ENCODE results near the gene TTLL9. TPM values are rescaled to one million over a fixed set of nuclear protein-coding genes. Genes with fewer than 3 reads are reported as not detected.

Gene TTLL9
- total and polyA plus RNA-seq, 2 of the 13 experiments (the other 11 are each of a cell fraction or from before 2014, with no cell fraction given), result not detected

DNA sequence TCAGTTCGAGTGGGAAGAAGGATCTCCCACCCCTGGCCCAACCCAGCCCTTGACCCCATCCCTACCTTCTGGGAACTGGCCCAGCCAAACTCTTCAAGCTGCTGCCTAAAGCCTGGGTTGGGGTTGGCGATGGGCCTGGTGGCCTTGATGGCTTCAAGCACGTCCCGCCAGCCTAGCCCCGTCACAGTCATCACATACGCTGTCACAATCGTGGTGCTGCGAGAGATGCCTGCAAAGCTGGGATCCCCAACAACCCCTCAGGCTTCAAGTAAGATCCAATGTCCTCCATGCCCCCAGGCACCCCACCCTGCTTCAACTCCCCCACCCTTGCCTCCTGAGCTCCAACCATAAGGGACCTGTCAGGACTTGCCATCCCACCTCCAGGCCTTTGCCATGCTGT, 7.9 kb upstream of the TTLL9 start:
- ChIA-PET CTCF (ENCODE audit: low intra/inter-chr PET ratio, low total read pairs) (interaction anchor here (1.6 kb wide), 1 partner anchor 10 kb away, joined by 3 read pairs; no protein-coding TSS in a partner anchor), POLR2A (no interaction called here)
- no peak for FAIRE-seq
- no peak for ATAC-seq
- Histone ChIP-seq H3K4me2 (ENCODE audit: low read depth, low read length) (no peak overlapping the region), H3K4me1 (ENCODE audit: insufficient read depth, low read length) (peaks cover 15% of the 10 kb centered on the region), H3K36me3 (replicated peaks in 1 of 2; ENCODE audit: control insufficient read depth in 1 of 2, insufficient read depth in 2 of 2, low read length in 2 of 2) (no peaks in the 10 kb centered on the region), H2AFZ (ENCODE audit: low read length) (no peak overlapping the region), H3K27me3 (ENCODE audit: control insufficient read depth in 1 of 2, insufficient read depth in 2 of 2, low read length in 2 of 2) (peaks cover 7 to 47% of the 10 kb centered on the region in 2 experiments; a peak in 4 of 5 replicates), H3K9me3 (ENCODE audit: low read length) (no peaks in the 10 kb centered on the region), H3K4me3 (replicated peaks in 1 of 3; ENCODE audit: insufficient read depth in 1 of 3, low read depth in 2 of 3, low read length in 3 of 3) (no peak overlapping the region), H4K20me1 (ENCODE audit: insufficient read depth, low read length) (no peaks in the 10 kb centered on the region), H3K27ac (ENCODE audit: extremely low read length, insufficient read depth, low read length) (no peak overlapping the region), H3K9ac (ENCODE audit: insufficient read depth, low read depth, low read length) (no peak overlapping the region), H3K79me2 (ENCODE audit: insufficient read depth, low read length) (no peaks in the 10 kb centered on the region)
- no peak for DNase-seq (ENCODE audit: low spot score)
- intact Hi-C loops (cut with micrococcal nuclease; ENCODE audit: unreplicated experiment) (no loop called here), in situ Hi-C loops (cut with HindIII; ENCODE audit: extremely low pct_ligation_motif_present, low pct_unique_long_range_greater_than_20kb) (no loop called here)
- WGBS (ENCODE audit: low lambda C conversion rate), result 78% methylated on average over 8 of the region's 8 CpGs
- 0 out of 2 replicates have a peak, but pooled peaks have one; percentile 14 for TF ChIP-seq MED13 (CRISPR knock-in tag; IDR thresholded peaks at IDR 0.05)
- no peak for TF ChIP-seq ZNF607 (CRISPR knock-in tag; IDR thresholded peaks at IDR 0.05; ENCODE audit: borderline replicate concordance)
- TF ChIP-seq ZNF275 (CRISPR knock-in tag; IDR thresholded peaks at IDR 0.05; ENCODE audit: borderline replicate concordance), result no peak
- TF ChIP-seq PPARG (CRISPR knock-in tag; conservative IDR thresholded peaks at IDR 0.05), result no peak
- TF ChIP-seq FOSL1 (CRISPR knock-in tag; IDR thresholded peaks at IDR 0.05; ENCODE audit: borderline replicate concordance), result 0 out of 2 replicates have a peak, but pooled peaks have one; percentile 7
- no TSS peak for BruUV-seq (replicated peaks)

GRCh38 chr20:31863296-31864085, 6.9 kb upstream of the TTLL9 start:
- TF ChIP-seq SUZ12 (IDR thresholded peaks at IDR 0.05; ENCODE audit: low read depth, low read length) (no peak), ZNF724P (CRISPR knock-in tag; IDR thresholded peaks at IDR 0.05; ENCODE audit: borderline replicate concordance) (no peak)
- FAIRE-seq (no peak), DNase-seq (ENCODE audit: low spot score) (no peak), ATAC-seq (no peak)
- ChIA-PET CTCF (ENCODE audit: low intra/inter-chr PET ratio, low total read pairs) (no interaction called here), POLR2A (no interaction called here)
- H3K9me3 ChIP-seq (ENCODE audit: low read length), result no peaks in the 10 kb centered on the region
- in situ Hi-C loops (cut with HindIII; ENCODE audit: extremely low pct_ligation_motif_present, low pct_unique_long_range_greater_than_20kb), result no loop called here
- intact Hi-C loops (cut with micrococcal nuclease; ENCODE audit: unreplicated experiment), result no loop called here
- H4K20me1 ChIP-seq (ENCODE audit: insufficient read depth, low read length), result no peaks in the 10 kb centered on the region
- WGBS (ENCODE audit: low lambda C conversion rate), result 55% methylated on average over 9 of the region's 9 CpGs
- no peak overlapping the region for H3K9ac ChIP-seq (ENCODE audit: insufficient read depth, low read depth, low read length)
- H3K79me2 ChIP-seq (ENCODE audit: insufficient read depth, low read length), result no peaks in the 10 kb centered on the region
- peaks cover 15% of the 10 kb centered on the region for H3K4me1 ChIP-seq (ENCODE audit: insufficient read depth, low read length)
- no peak overlapping the region for H3K4me2 ChIP-seq (ENCODE audit: low read depth, low read length)
- no peak overlapping the region for H3K4me3 ChIP-seq (replicated peaks in 1 of 3; ENCODE audit: insufficient read depth in 1 of 3, low read depth in 2 of 3, low read length in 3 of 3)
- no peaks in the 10 kb centered on the region for H3K36me3 ChIP-seq (replicated peaks in 1 of 2; ENCODE audit: control insufficient read depth in 1 of 2, insufficient read depth in 2 of 2, low read length in 2 of 2)
- BruUV-seq (replicated peaks), result no TSS peak
- peaks cover 3 to 42% of the 10 kb centered on the region in 2 experiments; a peak in 4 of 5 replicates for H3K27me3 ChIP-seq (ENCODE audit: control insufficient read depth in 1 of 2, insufficient read depth in 2 of 2, low read length in 2 of 2)
- H3K27ac ChIP-seq (ENCODE audit: extremely low read length, insufficient read depth, low read length), result no peak overlapping the region
- no peak overlapping the region for H2AFZ ChIP-seq (ENCODE audit: low read length)

Data from HepG2 (cell line).